Occipital lobe (tissue), 2 donors: ENCODE measurements around the gene IL15RA. TPM values are rescaled to one million over a fixed set of nuclear protein-coding genes. Genes with fewer than 3 reads are reported as not detected.

ENCODE experiments used
- DNase-seq: peaks from one replicate; lab custom pipeline; 2025; lab: John Stamatoyannopoulos, UW
- total RNA-seq: library from RNA; depleted of rRNA; stranded (reverse); fragments of >200 nt; gene quantifications from one replicate; pipeline ENCODE4 v1.2.3, GENCODE V29; 2014

IL15RA gene, protein sequence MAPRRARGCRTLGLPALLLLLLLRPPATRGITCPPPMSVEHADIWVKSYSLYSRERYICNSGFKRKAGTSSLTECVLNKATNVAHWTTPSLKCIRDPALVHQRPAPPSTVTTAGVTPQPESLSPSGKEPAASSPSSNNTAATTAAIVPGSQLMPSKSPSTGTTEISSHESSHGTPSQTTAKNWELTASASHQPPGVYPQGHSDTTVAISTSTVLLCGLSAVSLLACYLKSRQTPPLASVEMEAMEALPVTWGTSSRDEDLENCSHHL
- not detected for total RNA-seq

DNA sequence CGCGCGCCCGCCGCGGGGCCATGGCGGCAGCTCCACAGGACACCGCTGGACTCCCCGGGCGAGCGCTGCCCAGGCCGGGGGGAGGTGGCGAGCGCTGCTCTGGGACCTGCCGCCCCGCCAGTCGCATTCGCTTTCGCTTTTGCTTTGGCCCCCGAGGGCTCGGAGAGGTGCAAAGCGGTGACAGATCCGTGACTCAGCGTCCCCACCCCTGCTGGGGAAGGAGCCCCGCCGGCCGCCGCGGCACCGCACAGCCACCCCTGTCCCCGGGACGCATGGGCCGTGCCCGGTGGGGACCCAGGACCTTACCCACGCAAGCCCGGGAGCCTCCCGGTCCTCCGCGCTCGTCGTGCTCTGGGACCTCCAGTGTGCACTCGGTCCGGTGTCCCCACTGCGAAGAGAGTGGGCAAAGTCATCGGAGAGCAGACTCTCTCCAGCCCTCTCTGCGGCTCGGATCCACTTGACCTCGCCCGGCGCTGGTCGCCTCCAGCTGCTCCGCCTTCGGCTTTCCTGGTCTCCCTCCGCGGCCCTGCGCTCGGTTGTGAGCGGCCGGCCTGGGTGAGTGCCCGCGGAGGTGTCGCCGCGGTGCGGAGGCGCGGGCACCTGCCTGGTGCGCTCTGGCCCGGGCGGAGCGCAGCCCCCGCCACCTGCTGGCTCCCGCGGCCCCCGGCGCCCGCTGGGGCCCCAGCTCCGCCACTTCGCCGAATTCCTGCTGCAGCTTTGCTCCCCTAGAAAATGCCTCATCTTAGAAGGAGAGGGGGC, at the start of gene IL15RA:
TSS of gene IL15RA (minus strand) at position 73 of the 759 bp plus-strand sequence. CDS start at position 22, 51 bp downstream.
- peak; percentile 42 for DNase-seq

- DNase-seq = no peak
Observed at GRCh38 chr10:6025683-6026255, 48.4 kb upstream of the IL15RA start.

DNA sequence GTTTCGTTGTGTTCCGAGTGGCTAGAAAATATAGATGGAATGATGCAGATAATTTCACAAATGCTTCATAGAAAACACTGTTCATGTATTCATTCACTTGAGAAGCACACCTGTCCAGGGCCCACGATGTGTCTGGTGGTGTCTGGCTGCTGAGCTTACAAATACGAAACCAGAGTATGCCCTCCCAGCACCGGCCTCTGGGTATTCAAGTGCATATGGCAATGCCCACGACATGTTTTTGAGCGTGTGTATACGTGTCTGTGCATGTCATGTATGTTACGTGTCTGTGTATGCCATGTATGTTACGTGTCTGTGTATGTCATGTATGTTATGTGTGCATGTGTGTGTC, 47.0 kb upstream of the IL15RA start:
- DNase-seq = no peak

DNA sequence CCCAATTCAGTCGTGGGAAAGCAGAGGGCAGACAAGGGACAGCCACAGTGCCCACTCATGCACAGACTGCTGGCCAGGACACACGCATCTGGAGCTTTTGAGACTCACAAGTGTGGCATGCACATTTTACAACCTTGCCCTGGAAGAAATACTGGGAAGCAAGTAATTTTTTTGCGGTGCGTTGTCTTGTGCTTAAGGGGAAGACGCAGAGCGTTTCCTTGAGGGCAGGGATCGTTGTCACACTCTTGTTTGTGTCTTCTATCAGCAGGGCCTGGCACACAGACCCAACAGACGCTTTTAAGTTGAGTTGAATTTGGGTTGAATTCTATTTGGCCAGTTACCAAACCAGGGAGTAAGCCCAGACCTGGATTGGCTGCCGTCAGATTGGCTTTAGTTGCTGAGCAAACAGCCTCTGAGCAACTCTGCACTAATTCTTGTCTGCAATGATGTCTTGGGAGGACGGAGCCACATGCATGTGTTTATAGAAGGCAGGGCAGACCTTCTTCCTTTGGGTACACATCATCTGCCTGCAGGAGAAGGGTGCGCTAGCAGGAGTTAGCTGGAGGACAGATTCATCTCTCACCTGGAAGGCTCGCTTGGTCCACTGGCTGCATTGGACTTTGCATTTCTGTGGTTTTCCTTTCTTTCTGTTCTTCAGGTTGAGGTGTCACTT, 46.5 kb upstream of the IL15RA start:
- DNase-seq = no peak

GRCh38 chr10:6022660-6023059, 45.3 kb upstream of the IL15RA start:
- DNase-seq = no peak

GRCh38 chr10:6020826-6021225, 43.5 kb upstream of the IL15RA start:
- no peak for DNase-seq

GRCh38 chr10:6019796-6020195, 42.5 kb upstream of the IL15RA start:
- DNase-seq = no peak

DNA sequence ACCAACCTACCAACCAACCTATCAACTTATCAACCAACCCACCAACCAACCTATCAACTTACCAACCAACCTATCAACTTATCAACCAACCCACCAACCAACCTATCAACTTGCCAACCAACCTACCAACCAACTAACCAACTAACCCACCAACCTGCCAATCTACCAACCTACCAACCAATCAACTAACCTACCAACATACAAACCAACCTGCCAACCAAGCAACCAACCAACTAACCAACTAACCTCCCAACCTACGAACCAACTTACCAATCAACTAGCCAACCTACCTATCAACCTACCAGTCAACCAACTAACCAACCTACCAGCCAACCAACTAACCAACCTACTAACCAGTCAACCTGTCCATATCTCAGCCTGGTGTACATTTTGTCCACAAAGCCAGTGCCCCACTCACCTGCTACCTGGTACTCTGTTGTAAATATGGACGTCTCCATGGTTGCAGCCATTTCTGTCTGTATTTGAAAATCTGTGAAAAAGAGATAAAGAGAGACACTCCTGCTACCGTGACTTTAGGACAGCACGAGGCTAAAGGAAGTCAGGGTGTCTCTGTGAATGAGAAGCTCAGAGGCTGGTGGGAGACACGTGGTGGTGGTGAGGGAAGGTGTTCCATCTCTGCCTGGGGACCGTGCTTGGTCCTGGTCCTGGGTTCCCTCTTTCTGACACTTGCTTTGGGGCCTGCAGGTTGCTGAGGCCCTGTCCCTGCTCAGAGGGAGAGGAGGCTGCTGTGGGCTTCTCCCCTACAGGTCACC, 41.9 kb upstream of the IL15RA start:
- no peak for DNase-seq

DNA sequence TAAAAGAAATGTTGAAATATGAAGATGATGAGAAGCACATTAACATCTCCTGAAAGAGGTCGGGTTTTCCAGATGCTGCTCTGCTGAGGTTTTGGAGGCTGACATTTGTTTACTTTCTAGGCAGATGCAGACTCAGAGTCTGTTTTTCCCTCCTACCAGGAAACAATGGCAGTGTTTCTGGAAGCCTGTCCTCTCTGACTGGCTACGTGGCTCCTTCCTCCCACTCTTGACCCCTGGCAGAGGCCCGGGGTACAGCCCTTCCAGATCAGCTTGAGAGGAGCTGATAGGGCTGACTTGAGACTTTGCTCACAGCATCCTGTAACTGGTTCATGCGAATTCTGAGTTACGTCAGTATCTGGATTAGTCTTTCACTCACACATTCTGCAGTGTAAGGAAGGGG, 41.1 kb upstream of the IL15RA start:
- no peak for DNase-seq

DNA sequence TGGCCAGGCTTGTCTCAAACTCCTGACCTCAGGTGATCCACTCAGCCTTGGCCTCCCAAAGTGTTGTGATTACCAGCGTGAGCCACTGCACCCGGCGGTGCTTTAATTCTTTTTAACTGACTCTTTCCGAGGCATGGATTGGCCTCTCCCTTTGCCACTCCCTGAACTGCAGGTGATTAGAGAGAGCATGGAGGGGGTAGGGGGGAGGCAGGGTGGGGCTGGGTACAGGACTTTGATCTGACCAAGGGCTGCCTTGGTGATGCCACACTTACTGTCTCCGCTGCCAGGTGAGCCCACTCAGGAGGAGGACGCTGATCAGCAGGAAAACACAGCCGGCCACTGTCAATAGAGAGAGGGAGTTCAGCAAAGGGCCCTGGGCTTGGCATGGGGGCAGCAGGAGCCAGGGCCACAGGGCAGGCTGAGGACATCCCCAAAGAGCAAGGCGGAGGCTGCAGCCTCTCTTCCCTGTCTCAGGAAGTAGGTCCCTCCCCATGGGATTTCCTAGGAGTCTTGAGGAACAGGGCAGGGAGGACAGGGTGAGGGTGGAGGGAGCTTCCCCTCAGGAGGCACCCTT, 40.5 kb upstream of the IL15RA start:
- DNase-seq = no peak

GRCh38 chr10:6014241-6014761, 37.0 kb upstream of the IL15RA start:
- peak; percentile 14 for DNase-seq

- DNase-seq = no peak
Observed at GRCh38 chr10:6013413-6014192, 36.3 kb upstream of the IL15RA start.

DNA sequence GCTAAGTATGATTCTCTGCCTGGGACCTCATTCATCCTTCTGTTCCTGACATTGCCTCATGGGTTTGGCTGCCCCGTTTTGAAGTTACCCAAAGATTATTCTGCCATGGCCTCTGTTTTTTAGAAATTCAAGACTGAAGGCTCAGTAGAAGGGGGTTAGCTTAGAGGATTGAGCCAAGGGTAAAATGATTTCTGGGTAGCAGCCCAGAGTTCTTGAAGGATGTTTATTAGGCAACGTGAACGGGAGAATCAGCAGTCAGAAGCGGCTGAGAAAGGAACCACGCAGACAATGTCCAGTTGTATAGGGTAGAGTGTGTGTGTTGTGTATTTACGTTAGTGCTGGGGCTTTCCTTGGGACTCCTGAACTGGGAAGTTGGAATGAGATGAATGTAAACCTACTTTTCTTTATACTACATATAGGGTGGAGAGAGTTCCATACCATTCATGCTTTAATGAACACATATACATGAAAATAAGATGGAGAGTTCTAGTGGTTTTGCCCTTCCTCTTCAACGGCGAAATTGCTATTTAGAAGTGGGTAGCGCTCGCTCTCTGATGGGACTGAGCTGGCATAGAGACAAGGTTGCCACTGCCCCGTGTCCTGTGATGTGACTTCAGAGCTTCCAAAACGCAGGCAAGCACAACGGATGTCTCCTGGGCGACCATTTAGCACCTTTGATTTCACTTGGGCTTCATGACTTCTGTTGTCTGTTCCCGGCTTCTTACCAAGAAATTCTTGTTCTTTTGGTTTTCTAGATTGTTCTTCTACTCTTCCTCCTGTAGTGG, 35.0 kb upstream of the IL15RA start:
- DNase-seq = no peak

GRCh38 chr10:6011558-6011957, 34.2 kb upstream of the IL15RA start:
- no peak for DNase-seq

DNA sequence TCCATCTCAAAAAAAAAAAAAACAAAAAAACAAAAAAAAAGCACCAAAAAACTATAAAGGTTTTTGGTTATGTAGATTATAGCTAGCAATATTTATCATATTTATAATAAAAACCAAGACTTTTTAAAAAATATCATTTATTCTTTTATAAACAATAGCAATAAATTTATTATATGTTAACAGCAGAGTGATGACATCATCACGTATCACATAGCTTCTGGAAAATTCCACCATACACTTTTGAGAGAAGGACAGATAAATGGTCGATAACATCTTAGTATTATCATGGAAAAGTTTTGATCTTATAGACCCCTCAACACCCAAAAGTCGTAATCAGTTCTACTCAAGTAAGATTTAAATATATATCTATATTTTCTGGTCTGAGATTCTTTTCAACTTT, 33.2 kb upstream of the IL15RA start:
- no peak for DNase-seq

DNA sequence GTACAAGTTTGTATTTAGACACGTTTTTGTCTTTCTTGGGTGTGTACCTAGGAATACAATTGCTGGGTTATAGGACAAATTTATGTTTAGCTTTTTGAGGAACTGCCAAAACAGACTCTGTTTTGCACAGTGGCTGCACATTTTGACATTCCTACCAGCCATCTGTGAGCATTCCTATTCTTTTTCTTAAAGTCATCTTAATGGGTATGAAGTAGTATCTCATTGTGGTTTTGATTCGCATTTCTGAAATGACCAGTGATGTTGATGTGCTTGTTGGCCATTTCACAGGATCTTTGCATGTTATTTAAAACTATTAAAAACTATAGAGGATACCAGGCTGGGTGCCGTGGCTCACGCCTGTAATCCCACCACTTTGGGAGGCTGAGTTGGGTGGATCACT, 32.6 kb upstream of the IL15RA start:
- DNase-seq = no peak

DNA sequence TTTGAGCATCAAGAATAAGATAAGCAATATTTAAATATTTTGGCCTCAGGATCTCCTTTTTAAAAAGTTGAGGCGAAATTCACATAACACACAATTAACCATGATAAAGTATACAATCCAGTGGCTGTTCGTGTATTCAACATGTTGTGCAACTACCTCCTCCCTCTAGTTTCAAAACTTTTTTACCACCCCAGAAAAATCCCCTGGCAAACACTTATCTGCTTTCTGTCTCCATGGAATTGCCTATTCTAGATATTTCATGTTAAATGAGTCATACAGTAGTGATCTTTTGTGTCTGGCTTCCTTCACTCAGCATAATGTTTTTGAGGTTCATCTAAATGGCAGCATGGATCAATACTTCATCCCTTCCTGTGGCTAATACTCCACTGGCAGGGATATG, 31.8 kb upstream of the IL15RA start:
- DNase-seq = no peak

DNA sequence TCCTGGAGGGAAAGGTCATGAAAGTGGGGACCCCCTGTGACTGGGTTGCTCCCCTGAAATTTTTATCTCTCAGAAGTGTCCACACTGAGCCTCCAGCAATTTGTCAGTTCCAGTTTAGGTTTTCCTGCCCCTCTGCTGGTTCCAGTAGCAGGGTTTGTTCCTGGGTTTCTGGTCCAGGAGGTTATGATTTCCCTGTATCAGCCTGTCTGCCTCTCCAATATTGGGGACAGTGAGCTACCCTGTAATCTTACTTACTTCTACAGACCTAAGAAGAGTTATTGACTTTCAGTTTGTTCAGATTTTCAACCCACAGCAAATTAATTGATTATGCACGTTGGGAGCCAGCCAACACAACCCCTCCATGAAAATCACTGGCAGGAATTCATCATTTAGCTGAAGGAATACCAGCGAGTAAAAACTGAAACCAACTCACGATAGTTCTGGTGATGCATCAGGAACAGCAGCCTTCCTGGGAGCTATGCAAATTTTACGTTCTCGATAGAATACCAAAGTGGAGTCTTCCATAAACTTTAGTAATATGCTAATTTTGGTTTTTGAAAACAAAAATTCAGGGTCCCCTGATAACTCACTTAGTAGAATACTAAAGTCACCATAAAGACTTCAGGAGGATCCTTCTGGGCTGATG, 31.3 kb upstream of the IL15RA start:
- DNase-seq = no peak

DNA sequence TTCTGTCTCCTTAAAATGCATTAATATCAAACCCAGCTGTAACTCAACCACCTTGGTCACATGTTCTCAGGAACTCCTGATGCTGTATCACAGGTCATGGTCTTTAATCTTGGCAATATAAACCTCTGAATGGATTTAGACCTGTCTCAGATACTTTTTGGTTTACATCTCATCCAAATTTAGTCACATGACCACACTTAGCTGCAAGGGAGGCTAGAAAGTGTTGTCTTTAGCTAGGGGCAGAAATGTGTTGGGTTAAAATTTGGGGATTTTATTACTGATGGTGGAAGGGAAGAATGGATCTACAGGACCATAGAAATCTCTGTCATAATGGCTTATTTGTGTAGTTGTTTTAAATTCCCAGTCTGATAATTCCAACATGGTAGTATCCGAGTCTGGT, 29.6 kb upstream of the IL15RA start:
- DNase-seq = no peak
